HG02798 (cell line): ENCODE data around the gene ZNF722.
"Not testable (repeated sequence)": the region's sequence is repeated elsewhere in the genome, so short reads cannot be mapped to it uniquely, and the experiment has no call there.

Experiments
- ATAC-seq: cut with Tn5 transposase; IDR thresholded peaks from one replicate; pipeline ENCODE4 v1.9.1; 2021; ENCODE audit warnings: mild to moderate bottlenecking; ENCODE audit not compliant: unreplicated experiment, poor library complexity

The ZNF722 gene

GRCh38 chr7:63998549-63998948, at the start of gene ZNF722:
Gene ZNF722 (plus strand): TSS chr7:63998849. CDS start chr7:63998962, 113 bp downstream.
- ATAC-seq, result no peak

- ATAC-seq, result no peak
Observed at GRCh38 chr7:63953181-63953580, 45.5 kb upstream of the ZNF722 start.

GRCh38 chr7:63968629-63969028, 30.0 kb upstream of the ZNF722 start:
- ATAC-seq, result no peak

DNA sequence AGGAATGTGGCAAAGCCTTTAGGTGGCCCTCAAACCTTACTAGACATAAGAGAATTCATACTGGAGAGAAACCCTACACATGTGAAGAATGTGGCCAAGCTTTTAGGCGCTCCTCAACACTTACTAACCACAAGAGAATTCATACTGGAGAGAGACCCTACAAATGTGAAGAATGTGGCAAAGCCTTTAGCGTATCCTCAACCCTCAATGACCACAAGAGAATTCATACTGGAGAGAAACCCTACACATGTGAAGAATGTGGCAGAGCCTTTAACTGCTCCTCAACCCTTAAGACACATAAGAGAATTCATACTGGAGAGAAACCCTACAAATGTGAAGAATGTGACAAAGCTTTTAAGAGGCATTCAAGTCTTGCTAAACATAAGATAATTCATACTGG, 16.8 kb downstream of the ZNF722 start:
- not testable (repeated sequence) for ATAC-seq

- no peak for ATAC-seq
Observed at GRCh38 chr7:64035388-64035787, 36.7 kb downstream of the ZNF722 start.

- no peak for ATAC-seq
Observed at GRCh38 chr7:64037095-64037494, 38.4 kb downstream of the ZNF722 start.

DNA sequence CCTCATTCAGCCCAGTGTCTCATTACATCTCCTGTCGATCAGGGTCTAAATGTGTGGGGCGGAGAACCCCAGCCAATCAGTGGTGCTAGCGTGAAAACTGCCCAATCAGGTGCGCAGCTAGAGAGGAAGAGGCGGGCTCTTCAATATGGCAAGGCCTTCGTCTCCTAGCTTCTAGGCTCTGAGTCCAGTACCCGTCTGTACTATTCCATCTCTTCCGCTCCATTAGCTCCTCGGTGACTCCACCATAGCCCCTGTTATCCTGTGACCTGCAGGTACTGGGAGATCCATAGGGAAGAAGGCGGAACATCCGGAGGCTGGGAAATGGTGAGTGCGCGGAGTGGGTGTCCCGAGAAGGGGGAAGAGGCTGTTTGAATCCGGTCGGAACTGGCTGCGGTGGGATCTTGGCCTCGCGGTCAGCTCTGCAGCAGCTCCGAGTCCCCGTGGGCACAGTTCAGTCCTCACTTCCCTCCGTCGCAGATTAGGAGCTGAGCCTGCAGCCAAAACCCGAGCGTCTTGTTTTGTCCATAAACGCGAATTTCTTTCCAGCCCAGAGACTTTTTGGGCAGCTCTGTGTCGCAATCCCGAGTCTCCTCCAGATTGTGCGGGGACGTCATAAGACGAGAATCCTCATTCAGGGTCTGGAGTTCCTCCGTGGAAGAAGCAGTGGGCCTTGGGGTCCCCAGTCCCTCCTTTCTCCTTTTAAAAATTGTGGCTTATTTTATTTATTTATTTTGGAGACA, 46.8 kb downstream of the ZNF722 start, which contains the start of gene ZNF727:
Gene ZNF727, plus strand, starts transcription at position 134 of the 740 bp plus-strand sequence. Its CDS starts 188 bp downstream, at position 322.
- no peak for ATAC-seq

DNA sequence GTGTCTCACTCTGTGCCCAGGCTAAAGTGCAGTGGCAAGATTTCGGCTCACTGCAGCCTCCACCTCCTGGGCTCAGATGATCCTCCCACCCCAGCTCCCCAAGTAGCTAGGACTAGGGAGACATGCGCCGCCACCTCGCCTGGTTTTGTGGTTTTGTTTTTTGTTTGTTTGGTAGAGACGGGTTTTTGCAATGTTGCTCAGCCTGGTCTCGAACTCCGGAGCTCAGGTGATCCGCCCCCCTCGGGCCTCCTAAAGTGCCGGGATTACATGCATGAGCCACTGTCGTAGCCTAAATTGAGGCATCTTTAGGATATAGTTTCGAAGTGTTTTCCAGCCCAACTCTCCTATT, 47.4 kb downstream of the ZNF722 start:
- no peak for ATAC-seq
